AG04449 (cell line): ENCODE data around the gene WSCD2.

Experiments
- CTCF ChIA-PET: fragments of 350-600 bp; formaldehyde crosslinking; extraction: SDS; loops from one replicate; lab custom pipeline; 2021; ENCODE audit warnings: antibody characterized with exemption; lab: Yijun Ruan, JAX
- POLR2A ChIA-PET: fragments of 400-600, 350-600 bp; formaldehyde crosslinking; extraction: SDS; loops from one replicate; lab custom pipeline; 2020; ENCODE audit warnings: antibody characterized with exemption, inconsistent platforms; lab: Yijun Ruan, JAX
- DNase-seq: peaks from one replicate; pipeline ENCODE4 v3.0.0-alpha.2; 2010; ENCODE audit warnings: low read depth, low spot score
- H3K4me3 ChIP-seq: 2 replicates; pipeline ENCODE4 v1.5.1; 2011; ENCODE audit warnings: low read depth, mild to moderate bottlenecking, control low read depth, low read length
- CTCF ChIP-seq: IDR thresholded peaks from one replicate; pipeline ENCODE4 v1.5.1; 2011; ENCODE audit warnings: mild to moderate bottlenecking, moderate library complexity, low read length, control low read depth, inconsistent platforms; ENCODE audit not compliant: insufficient read depth; ENCODE audit errors: missing control alignments

Gene WSCD2

DNA sequence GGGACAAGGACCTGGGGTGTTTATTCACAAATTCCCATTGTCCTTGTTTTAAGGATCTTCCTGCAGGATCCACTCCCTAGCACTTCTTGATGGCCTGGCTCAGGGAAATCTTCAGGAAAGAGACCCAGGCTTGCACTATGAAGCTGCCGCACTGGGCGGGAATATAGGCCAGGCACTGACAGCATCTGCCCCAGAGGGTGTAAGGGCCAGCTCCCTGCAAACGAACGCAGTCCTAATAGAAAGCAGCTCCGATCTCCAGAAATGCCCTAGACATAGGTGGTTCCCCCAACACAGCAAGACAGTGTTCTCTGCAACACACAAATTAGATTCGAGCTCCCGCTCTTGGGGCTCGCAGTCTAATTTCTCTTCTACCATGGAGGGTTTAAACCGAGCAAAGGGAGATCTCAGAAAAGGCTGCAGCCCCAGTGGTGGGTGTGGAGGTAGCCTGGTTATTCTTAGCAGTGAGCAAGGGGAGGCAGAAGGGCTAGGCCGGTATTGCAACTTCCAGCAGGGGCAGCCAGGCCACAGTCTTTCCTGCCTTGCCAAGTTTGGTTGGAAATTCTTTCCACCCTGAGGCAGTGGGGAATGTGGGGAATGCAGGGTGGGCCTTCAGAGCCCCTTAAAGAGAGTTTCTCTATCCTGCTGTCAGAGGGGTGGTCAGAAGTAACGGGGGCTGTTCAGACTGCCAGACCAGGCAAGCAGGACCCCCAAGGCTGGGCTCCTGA lies 16.1 kb upstream of the WSCD2 start:
- POLR2A ChIA-PET = no interaction called here
- CTCF ChIA-PET = no interaction called here
- no peak for TF ChIP-seq CTCF
- no peak overlapping the region for H3K4me3 ChIP-seq
- DNase-seq = no peak

DNA sequence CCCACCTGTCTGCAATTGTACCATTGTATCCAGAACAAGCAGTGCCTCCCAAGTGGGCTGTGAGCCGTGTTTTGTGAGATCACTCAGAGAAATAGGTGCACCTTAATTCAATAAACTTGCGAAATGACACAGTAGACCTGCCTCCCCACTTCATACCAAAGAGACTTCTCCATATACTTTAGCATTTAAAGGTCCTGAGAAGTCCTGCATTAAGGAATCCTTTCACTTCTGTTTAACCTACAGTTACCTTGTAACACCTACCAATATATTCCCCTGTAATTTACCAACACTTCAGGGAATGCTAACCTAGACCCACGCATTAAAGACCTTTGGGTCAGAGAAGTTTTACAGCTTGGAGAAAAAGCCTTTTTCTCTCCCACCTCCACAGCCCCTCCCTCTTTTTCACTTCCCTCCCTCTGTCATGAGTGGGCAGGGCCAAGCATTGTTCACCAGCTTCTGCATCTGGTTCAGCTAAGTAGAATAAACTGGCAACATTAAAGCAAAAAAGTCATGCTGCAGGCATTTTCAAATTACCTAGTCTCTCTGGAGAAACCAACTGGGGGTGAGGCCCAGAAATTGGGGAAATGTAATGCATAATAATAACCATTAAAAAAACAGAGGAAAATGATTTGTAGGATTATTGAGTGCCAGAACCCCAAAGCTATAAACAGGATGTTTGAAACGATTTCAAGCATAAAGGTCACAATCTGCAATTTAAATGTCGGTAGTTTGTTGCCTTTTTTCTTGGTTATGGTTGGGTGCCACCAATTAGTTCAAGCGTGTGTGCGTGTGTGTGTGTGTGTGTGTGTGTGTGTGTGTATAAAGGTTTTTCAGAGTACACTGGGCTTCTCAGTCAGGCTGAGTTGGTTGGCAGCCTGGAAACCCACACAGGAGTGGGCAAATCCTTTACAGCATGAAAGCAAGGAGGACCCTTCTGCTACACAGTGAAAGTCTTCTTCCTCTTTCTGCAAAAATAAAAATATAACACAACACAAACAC lies 13.7 kb upstream of the WSCD2 start:
- ChIA-PET CTCF (no interaction called here), POLR2A (no interaction called here)
- no peak for DNase-seq
- H3K4me3 ChIP-seq = no peak overlapping the region
- TF ChIP-seq CTCF = no peak

- no peak for TF ChIP-seq CTCF
- ChIA-PET CTCF (no interaction called here), POLR2A (no interaction called here)
- H3K4me3 ChIP-seq = no peak overlapping the region
- DNase-seq = no peak
These were observed 12.8 kb upstream of the WSCD2 start for GRCh38 chr12:108116254-108116653.

GRCh38 chr12:108116699-108117098 lies 12.4 kb upstream of the WSCD2 start:
- no peak for TF ChIP-seq CTCF
- H3K4me3 ChIP-seq = no peak overlapping the region
- no peak for DNase-seq
- ChIA-PET CTCF (no interaction called here), POLR2A (no interaction called here)

DNA sequence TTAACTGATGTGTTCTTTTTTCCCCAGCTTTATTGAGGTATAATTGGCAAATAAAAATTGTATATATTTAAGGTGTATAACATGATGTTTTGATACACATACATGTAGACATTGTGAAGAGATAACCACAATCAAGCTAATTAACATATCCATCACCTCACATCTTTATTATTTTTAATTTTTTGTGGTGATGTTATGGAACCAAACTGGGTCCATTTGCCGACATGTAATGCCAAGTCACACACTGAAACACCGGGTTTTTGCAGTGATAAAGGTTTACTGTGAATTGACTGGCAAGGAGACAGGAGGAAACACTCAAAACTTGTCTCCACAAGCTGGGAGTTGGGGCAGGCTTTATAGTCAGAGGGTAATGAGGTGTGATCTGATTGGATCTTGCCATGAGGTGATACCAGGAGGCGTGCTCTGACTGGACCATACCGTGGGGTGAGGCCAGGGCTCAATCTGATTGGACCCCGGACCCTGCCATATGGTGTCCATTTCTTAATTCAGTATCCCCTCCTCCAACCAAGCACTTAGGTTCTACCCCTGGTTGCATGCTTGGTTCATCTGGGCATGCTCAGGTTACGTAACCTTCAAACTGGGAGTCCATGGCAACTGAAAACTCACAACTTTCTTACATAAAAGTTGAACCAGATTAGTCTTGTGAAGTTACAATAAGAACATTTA lies 11.8 kb upstream of the WSCD2 start:
- no peak overlapping the region for H3K4me3 ChIP-seq
- no peak for DNase-seq
- ChIA-PET CTCF (no interaction called here), POLR2A (no interaction called here)
- TF ChIP-seq CTCF = no peak
